ENCODE measurements around the gene ARL6IP4.

DNA sequence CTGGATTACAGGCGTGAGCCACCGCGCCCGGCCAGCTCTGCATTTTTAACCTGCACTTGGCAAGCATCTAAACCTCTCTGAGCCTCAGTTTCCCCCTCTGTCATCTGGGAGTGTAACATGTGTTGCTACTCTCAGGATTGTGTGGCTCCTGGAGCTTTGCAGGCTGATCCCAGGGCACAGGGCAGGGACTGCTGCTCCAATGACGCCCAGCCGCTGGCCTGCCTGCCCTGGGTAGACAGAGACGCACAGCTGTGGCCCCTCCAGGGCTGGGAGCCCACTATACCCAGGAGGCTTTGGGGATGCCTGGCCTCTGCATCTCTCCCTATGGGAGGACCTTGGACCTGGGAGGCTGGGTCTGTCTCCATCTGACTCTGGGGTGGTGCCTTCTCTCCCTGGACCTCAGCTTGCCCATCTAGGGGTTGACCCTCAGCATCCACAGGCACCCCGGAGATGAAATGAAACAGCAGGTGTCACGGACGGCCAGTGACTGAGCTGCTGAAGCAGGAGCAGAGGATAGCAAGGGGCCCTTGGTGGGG is 13.7 kb downstream of the ARL6IP4 start:
- TF ChIP-seq EZH2phosphoT487 (IDR thresholded peaks at IDR 0.05; ENCODE audit: borderline replicate concordance, low read depth, low read length) (no peak), CTCF (conservative IDR thresholded peaks at IDR 0.05; ENCODE audit: low read length) (no peak)

Measured in OCI-LY7 (cell line).